Vagina (tissue), 2 donors: Measurements from ENCODE around the gene IL12RB2. TPM values are rescaled to one million over a fixed set of nuclear protein-coding genes. Genes with fewer than 3 reads are reported as not detected.
"Not testable (repeated sequence)": the region's sequence is repeated elsewhere in the genome, so short reads cannot be mapped to it uniquely, and the experiment has no call there.

Experiments
- DNase-seq, 2 donors: peaks; one replicate each; pipeline ENCODE4 v3.0.0-alpha.2; 2017; ENCODE audit errors: extremely low spot score in 2 of 2
- H3K27ac ChIP-seq: fragments of 200-600 bp; sonication (generic); one replicate; pipeline ENCODE4 v1.5.1; 2019
- H3K27me3 ChIP-seq: fragments of 200-600 bp; sonication (generic); one replicate; pipeline ENCODE4 v1.5.1; 2019
- H3K36me3 ChIP-seq, 2 donors: fragments of 200-600 bp; sonication (generic); one replicate each; pipeline ENCODE4 v1.5.1; 2017 to 2019
- H3K4me1 ChIP-seq: fragments of 200-600 bp; sonication (generic); one replicate; pipeline ENCODE4 v1.5.1; 2019
- H3K4me3 ChIP-seq, 2 donors: fragments of 200-600 bp; sonication (generic); 1 replicate in 1 of 2; 2 replicates in 1 of 2; pipeline ENCODE4 v1.5.1; 2016 to 2019
- H3K9me3 ChIP-seq: fragments of 200-600 bp; sonication (generic); one replicate; pipeline ENCODE4 v1.5.1; 2019
- POLR2A ChIP-seq, 2 donors: fragments of 450-650 bp; IDR thresholded peaks; one replicate each; pipeline ENCODE4 v1.6.1; 2017; ENCODE audit warnings: antibody characterized with exemption in 2 of 2, mild to moderate bottlenecking in 2 of 2, moderate library complexity in 2 of 2
- POLR2AphosphoS5 ChIP-seq, 2 donors: sonication (generic); formaldehyde crosslinking; IDR thresholded peaks; one replicate each; pipeline ENCODE4 v1.9.0; 2017; ENCODE audit warnings: antibody characterized with exemption in 2 of 2, mild to moderate bottlenecking in 2 of 2, low read depth in 1 of 2; ENCODE audit not compliant: insufficient read depth in 1 of 2
- intact Hi-C: fragments of 100-400 bp; cut with DNase I; formaldehyde crosslinking; loops from one replicate; pipeline ENCODE4 v1.15.1; 2023
- total RNA-seq: library from RNA; depleted of rRNA; stranded (reverse); fragments of >200 nt; gene quantifications from one replicate; pipeline ENCODE4 v1.2.3, GENCODE V29; 2016
- TF ChIP-seq, protein P1 (sequence below), 3 experiments: fragments of 450-650 bp in 2 of 3; fragments of 200-600 bp in 1 of 3; sonication (generic) in 1 of 3; IDR thresholded peaks; one replicate each; pipeline ENCODE4 v1.5.1; 2017 to 2019; ENCODE audit warnings: antibody characterized with exemption in 3 of 3, mild to moderate bottlenecking in 2 of 3, moderate library complexity in 2 of 3

The IL12RB2 gene
- total RNA-seq, 1 donor from 2014 or later = 0.74 TPM

DNA sequence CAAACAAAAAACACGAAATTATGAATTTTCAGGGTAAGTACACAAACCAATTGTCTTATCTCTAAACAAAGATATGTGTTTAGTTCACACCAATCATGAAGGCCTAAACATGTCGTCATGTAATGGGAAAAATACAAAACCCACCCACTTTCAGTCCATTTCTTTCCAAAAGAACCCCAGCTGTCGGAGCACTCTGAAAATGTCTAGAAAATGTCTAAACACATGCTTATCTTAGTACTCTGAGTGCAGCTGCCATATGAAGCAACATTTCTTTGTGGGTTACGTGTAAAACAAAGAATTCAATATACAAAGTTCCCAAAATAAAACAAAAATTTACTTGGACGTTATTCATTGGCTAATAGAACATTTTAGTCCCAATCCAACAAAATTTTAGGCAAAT is 99.8 kb downstream of the IL12RB2 start:
- intact Hi-C loops = no loop called here
- no peak overlapping the region for H3K4me3 ChIP-seq
- no peaks in the 10 kb centered on the region for H3K9me3 ChIP-seq
- no peak for DNase-seq
- H3K27me3 ChIP-seq = no peaks in the 10 kb centered on the region
- TF ChIP-seq, protein P1, sequence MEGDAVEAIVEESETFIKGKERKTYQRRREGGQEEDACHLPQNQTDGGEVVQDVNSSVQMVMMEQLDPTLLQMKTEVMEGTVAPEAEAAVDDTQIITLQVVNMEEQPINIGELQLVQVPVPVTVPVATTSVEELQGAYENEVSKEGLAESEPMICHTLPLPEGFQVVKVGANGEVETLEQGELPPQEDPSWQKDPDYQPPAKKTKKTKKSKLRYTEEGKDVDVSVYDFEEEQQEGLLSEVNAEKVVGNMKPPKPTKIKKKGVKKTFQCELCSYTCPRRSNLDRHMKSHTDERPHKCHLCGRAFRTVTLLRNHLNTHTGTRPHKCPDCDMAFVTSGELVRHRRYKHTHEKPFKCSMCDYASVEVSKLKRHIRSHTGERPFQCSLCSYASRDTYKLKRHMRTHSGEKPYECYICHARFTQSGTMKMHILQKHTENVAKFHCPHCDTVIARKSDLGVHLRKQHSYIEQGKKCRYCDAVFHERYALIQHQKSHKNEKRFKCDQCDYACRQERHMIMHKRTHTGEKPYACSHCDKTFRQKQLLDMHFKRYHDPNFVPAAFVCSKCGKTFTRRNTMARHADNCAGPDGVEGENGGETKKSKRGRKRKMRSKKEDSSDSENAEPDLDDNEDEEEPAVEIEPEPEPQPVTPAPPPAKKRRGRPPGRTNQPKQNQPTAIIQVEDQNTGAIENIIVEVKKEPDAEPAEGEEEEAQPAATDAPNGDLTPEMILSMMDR (IDR thresholded peaks at IDR 0.05) = no peak
- no peak for TF ChIP-seq POLR2AphosphoS5 (IDR thresholded peaks at IDR 0.05; ENCODE audit: insufficient read depth in 1 of 2, low read depth in 1 of 2)
- no peak for TF ChIP-seq POLR2A (IDR thresholded peaks at IDR 0.05)
- peaks cover 37% of the 10 kb centered on the region for H3K4me1 ChIP-seq
- peaks cover 0 to 24% of the 10 kb centered on the region in 2 donors for H3K36me3 ChIP-seq
- no peak overlapping the region for H3K27ac ChIP-seq

DNA sequence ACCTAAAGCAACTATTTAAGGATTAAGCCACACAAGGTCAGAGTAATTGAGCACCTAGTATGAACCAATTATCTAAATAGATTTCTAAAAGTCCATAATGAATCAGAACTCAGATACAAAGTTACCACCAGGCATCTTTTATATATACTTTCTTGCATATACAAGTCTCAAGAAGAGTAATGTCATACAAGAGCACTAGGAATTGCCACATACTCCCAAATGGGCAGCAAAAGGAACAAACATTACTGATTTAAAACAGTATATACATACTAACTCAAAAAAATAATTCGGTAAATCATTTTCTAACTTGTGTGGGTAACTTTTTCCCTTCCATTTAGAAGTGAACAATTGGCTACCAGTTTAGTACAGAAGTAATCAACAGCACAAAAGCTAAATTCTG is 100.5 kb downstream of the IL12RB2 start:
- H3K27me3 ChIP-seq = no peaks in the 10 kb centered on the region
- H3K9me3 ChIP-seq = no peaks in the 10 kb centered on the region
- no peak overlapping the region for H3K27ac ChIP-seq
- intact Hi-C loops = no loop called here
- no peak for TF ChIP-seq POLR2A (IDR thresholded peaks at IDR 0.05)
- TF ChIP-seq POLR2AphosphoS5 (IDR thresholded peaks at IDR 0.05; ENCODE audit: insufficient read depth in 1 of 2, low read depth in 1 of 2) = no peak
- TF ChIP-seq, protein P1 (IDR thresholded peaks at IDR 0.05) = no peak
- H3K4me3 ChIP-seq = no peak overlapping the region
- peaks cover 0 to 28% of the 10 kb centered on the region in 2 donors for H3K36me3 ChIP-seq
- no peak for DNase-seq
- H3K4me1 ChIP-seq = peaks cover 37% of the 10 kb centered on the region

DNA sequence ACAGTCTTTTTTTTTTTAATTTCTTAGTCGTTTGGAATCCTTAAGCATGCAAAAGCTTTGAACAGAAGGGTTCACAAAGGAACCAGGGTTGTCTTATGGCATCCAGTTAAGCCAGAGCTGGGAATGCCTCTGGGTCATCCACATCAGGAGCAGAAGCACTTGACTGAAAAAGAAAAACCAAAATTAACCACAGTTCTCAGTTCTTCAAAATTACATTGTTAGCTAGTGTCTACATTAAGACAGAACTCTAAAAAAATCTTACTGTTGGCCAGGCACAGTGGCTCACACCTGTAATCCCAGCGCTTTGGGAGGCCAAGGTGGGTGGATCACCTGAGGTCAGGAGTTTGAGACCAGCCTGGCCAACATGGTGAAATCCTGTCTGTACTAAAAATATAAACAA is 105.4 kb downstream of the IL12RB2 start:
- Histone ChIP-seq H3K36me3 (peaks cover 0 to 77% of the 10 kb centered on the region in 2 donors), H3K4me1 (peaks cover 34% of the 10 kb centered on the region)
- intact Hi-C loops, DNase-seq, H3K27ac ChIP-seq, H3K27me3 ChIP-seq, H3K4me3 ChIP-seq, H3K9me3 ChIP-seq: not testable (repeated sequence)

DNA sequence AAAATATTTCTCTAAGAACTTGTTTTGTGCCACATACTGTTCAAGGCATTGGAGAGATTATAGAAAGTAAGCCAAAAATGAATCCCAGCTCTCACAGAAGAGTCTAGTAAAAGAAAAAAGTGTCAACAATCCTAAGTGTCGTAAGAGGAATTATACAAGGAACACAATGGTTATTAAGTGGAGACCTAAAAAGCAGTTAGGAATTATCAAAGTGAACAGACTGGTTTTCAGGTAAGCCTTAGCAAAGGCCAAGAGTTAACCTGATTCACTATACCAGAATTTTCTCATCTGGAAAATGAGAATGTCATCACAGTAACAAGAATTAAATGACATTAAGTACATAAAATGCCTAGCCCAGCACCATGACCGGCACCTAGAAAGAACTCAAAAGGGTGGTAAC is 106.9 kb downstream of the IL12RB2 start:
- no peaks in the 10 kb centered on the region for H3K9me3 ChIP-seq

DNA sequence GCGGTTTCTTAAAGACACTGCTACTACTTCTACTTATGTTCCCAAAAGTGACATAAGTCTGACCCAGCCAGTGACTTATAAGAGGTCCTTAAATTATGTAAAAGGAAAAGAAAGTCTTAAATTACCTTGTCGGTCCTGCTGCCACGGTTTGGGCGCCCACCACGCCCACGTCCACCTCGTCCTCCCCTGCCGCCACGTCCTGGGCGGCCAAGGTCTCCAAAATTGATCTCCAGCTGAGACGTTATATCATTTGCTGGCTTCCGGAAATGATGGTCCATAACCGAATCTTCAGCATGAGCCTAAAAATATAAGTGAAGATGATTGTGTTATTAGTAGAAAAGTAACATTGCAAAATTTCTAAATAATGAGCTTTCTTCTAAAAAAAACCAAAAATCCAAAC is 107.4 kb downstream of the IL12RB2 start:
- H3K27me3 ChIP-seq = no peaks in the 10 kb centered on the region
- peaks cover 21% of the 10 kb centered on the region for H3K4me1 ChIP-seq
- TF ChIP-seq POLR2AphosphoS5 (IDR thresholded peaks at IDR 0.05; ENCODE audit: insufficient read depth in 1 of 2, low read depth in 1 of 2) = no peak
- TF ChIP-seq, protein P1 (IDR thresholded peaks at IDR 0.05) = no peak
- TF ChIP-seq POLR2A (IDR thresholded peaks at IDR 0.05) = no peak
- no peak overlapping the region for H3K27ac ChIP-seq
- intact Hi-C loops = no loop called here
- no peaks in the 10 kb centered on the region for H3K9me3 ChIP-seq
- peaks cover 0 to 94% of the 10 kb centered on the region in 2 donors for H3K36me3 ChIP-seq
- DNase-seq = no peak
- H3K4me3 ChIP-seq = no peak overlapping the region

More for the DNA sequence above, 106.9 kb downstream of the IL12RB2 start:
- peaks cover 25% of the 10 kb centered on the region for H3K4me1 ChIP-seq
- intact Hi-C loops = no loop called here
- TF ChIP-seq POLR2AphosphoS5 (IDR thresholded peaks at IDR 0.05; ENCODE audit: insufficient read depth in 1 of 2, low read depth in 1 of 2) (peak in 1 of 2 donors; percentile 54), POLR2A (IDR thresholded peaks at IDR 0.05) (no peak)
- TF ChIP-seq, protein P1 (IDR thresholded peaks at IDR 0.05) = no peak
- H3K36me3 ChIP-seq = peaks cover 0 to 92% of the 10 kb centered on the region in 2 donors
- no peak overlapping the region for H3K4me3 ChIP-seq
- DNase-seq = no peak
- H3K27ac ChIP-seq = no peak overlapping the region
- no peaks in the 10 kb centered on the region for H3K27me3 ChIP-seq

DNA sequence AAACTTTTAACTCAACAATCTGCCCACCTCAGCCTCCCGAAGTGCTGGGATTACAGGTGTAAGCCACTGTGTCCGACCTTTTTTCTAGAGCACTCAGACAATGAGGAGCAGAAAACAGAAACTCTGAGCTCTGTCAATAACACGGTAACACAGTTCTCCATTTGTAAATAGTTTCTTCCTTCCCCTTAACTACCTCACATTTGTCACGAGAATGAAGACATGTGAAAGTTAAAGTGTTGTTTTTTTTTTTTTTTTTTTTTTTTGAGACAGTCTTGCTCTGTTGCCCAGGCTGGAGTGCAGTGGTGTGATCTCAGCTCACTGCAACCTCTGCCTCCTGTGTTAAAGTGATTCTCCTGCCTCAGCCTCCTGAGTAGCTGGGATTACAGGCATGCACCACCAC is 110.1 kb downstream of the IL12RB2 start:
- H3K27ac ChIP-seq, H3K9me3 ChIP-seq, H3K27me3 ChIP-seq, intact Hi-C loops, H3K4me3 ChIP-seq, DNase-seq: not testable (repeated sequence)
- Histone ChIP-seq H3K36me3 (peaks cover 0 to 99% of the 10 kb centered on the region in 2 donors), H3K4me1 (peaks cover 13% of the 10 kb centered on the region)
